Mammary epithelial cell (primary cell): ENCODE data around the gene NEGR1.

Experiments used
- EZH2 ChIP-seq: IDR thresholded peaks from 2 replicates; pipeline ENCODE4 v1.6.1; 2012; ENCODE audit warnings: low read length, inconsistent platforms, borderline replicate concordance
- TF ChIP-seq, protein P1 (sequence below), 2 donors: IDR thresholded peaks in 1 of 2; conservative IDR thresholded peaks in 1 of 2; 2 replicates each; pipeline ENCODE4 v1.5.1; 2011 to 2012; ENCODE audit warnings: inconsistent platforms in 2 of 2, low read length in 2 of 2, mild to moderate bottlenecking in 2 of 2, control low read depth in 1 of 2, low read depth in 1 of 2; ENCODE audit not compliant: insufficient read depth in 1 of 2; ENCODE audit errors: extremely low read depth in 1 of 2

DNA sequence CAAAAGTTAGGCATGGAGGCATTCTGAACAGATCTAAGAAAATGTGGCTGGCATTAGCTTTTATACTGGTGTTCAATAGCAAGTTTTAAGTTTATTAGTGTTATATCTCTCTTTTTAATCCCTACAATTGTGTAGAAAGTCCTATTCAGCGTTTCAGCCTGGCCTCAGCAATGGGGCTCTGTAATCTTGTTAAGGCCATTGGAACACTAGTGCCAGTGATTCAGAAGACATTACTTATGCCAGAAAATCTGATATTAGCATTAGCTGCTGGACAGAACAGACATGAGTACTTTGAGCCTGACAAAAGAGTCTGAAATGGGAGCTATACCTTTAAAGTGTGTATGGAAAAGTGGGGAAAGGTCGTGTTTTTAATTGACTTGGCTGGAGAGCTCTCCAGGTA is 167.0 kb downstream of the NEGR1 start:
- TF ChIP-seq, protein P1, sequence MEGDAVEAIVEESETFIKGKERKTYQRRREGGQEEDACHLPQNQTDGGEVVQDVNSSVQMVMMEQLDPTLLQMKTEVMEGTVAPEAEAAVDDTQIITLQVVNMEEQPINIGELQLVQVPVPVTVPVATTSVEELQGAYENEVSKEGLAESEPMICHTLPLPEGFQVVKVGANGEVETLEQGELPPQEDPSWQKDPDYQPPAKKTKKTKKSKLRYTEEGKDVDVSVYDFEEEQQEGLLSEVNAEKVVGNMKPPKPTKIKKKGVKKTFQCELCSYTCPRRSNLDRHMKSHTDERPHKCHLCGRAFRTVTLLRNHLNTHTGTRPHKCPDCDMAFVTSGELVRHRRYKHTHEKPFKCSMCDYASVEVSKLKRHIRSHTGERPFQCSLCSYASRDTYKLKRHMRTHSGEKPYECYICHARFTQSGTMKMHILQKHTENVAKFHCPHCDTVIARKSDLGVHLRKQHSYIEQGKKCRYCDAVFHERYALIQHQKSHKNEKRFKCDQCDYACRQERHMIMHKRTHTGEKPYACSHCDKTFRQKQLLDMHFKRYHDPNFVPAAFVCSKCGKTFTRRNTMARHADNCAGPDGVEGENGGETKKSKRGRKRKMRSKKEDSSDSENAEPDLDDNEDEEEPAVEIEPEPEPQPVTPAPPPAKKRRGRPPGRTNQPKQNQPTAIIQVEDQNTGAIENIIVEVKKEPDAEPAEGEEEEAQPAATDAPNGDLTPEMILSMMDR (conservative IDR thresholded peaks at IDR 0.05 in 1 of 2, IDR thresholded peaks at IDR 0.05 in 1 of 2; ENCODE audit: extremely low read depth in 1 of 2, insufficient read depth in 1 of 2, low read depth in 1 of 2, low read length in 2 of 2), result no peak
- no peak for TF ChIP-seq EZH2
